Fibroblast of the aortic adventitia (primary cell): ENCODE results near the gene SLC13A1. TPM values are rescaled to one million over a fixed set of nuclear protein-coding genes. Genes with fewer than 3 reads are reported as not detected.

Source experiments
- DNase-seq: peaks from one replicate; pipeline ENCODE4 v3.0.0-alpha.2; 2010; ENCODE audit warnings: low read depth
- H3K4me3 ChIP-seq: 2 replicates; pipeline ENCODE4 v1.5.1; 2011; ENCODE audit warnings: low read depth, mild to moderate bottlenecking, control low read depth, low read length, moderate library complexity
- total RNA-seq: library from RNA; depleted of rRNA; stranded (reverse); fragments of >200 nt; gene quantifications from 2 replicates; pipeline ENCODE4 v1.2.3, GENCODE V29; 2012; ENCODE audit warnings: low replicate concordance
- TF ChIP-seq, protein P1 (sequence below): IDR thresholded peaks from 2 replicates; pipeline ENCODE4 v1.5.1; 2011; ENCODE audit warnings: mild to moderate bottlenecking, low read length, control low read depth, inconsistent platforms; ENCODE audit not compliant: insufficient read depth

SLC13A1 gene
- total RNA-seq, 1 donor = not detected

DNA sequence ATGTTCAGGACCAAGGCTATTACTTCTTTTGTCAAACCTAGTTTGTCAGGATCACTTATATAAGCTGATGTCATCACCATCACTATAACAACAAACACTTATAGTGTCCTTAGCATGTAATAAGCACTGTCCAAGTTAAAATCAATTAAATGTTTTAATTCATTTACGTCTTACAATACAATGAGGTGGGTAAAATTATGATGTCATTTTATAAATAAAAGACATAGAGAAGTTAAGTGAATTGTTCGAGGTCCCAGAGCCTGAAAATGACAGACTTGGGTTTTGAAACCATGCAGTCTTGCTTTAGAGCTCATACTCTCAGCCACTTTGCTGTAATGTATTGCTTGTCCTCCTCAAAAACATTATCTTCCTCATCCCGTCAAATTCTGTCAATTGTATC is 48.3 kb downstream of the SLC13A1 start:
- TF ChIP-seq, protein P1, sequence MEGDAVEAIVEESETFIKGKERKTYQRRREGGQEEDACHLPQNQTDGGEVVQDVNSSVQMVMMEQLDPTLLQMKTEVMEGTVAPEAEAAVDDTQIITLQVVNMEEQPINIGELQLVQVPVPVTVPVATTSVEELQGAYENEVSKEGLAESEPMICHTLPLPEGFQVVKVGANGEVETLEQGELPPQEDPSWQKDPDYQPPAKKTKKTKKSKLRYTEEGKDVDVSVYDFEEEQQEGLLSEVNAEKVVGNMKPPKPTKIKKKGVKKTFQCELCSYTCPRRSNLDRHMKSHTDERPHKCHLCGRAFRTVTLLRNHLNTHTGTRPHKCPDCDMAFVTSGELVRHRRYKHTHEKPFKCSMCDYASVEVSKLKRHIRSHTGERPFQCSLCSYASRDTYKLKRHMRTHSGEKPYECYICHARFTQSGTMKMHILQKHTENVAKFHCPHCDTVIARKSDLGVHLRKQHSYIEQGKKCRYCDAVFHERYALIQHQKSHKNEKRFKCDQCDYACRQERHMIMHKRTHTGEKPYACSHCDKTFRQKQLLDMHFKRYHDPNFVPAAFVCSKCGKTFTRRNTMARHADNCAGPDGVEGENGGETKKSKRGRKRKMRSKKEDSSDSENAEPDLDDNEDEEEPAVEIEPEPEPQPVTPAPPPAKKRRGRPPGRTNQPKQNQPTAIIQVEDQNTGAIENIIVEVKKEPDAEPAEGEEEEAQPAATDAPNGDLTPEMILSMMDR = no peak
- DNase-seq = no peak
- H3K4me3 ChIP-seq = no peak overlapping the region

DNA sequence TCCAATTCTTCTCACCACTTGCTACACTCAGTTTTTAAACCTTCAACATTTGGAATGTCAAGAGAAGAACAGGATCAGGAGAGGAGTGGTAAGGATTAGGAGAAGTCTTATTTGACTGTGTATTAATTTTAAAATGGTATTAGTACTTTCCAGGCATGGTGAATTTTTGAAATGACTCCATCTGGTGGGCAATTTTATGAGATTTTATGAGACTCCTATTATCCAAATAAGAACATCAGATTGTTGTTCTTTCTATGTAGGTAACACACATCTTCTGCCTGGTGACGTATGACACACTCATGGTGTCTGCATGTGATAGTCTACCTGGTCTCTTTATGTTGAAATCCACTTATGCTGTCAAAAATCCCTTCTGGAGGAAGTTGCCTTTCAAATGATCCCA is 51.0 kb downstream of the SLC13A1 start:
- no peak overlapping the region for H3K4me3 ChIP-seq
- DNase-seq = peak; percentile 1
- TF ChIP-seq, protein P1 = no peak

DNA sequence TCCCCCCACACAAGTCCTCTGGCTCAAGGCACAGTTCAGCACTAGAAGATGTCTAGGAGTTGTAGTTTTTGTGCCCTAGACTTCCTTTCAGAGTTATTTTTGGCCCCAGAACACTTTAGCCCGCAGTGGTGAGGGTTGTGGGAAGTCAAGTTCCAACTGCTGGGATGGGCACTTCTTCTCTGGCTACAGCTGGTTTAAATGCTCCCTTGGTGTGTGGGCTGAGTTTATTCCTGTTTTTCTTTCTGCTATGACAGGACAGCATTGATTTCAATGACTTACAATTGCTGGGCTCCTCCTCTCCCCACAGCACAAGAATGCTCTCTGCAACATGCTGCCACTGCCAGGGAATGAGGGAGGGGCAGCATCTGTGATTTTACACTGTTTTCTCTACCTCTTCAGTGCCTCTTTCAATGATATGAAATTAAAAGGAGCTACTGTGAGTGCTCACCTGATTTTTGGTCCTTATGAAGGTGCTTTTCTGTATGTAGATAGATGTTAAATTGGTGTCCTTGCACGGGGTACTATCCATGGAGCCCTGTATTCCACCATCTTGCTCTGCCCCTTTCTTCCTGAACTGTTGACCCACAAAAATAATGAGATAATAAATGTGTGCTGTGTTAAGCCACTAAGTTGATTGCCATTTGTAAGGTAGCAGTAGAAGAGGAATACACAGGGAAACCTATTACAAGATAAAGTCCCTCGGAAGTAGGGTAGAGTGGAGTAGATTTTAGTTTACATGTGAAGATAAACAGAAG is 56.3 kb downstream of the SLC13A1 start:
- H3K4me3 ChIP-seq = no peak overlapping the region
- TF ChIP-seq, protein P1 = no peak
- DNase-seq = no peak

DNA sequence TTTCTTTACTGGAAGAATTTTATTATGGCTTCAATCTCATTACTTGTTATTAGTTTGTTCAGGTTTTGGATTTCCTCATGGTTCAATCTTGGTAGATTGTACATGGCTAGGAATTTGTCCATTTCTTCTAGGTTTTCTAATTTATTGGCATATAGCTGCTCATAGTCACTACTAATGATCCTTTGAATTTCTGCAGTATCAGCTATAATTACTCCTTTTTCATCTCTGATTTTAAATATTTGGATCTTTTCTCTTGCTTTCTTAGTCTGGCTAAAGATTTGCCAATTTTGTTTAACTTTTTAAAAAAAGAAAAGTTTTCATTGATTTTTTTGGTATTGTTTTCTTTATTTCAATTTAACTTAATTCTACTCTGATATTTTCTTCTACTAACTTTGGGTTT is 59.2 kb downstream of the SLC13A1 start:
- TF ChIP-seq, protein P1 = no peak
- no peak overlapping the region for H3K4me3 ChIP-seq
- DNase-seq = no peak

DNA sequence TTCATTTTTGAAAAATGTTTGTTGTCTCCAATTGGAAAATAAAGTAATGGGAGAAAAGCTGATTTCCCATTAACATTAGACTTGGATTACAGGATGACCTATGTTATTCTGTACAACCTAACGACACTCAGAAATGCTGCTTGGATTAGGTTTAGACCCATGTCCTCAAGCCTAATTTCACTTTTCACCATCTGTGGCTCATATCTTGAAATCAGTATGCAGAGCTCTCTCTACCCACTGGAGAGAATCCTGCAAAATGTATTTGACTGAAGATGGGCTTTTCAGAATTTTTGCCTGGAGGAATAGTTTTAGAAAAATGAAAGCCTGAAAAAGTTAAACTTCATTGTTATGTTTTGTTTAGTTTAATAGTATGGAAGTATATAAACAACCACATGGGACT is 63.8 kb downstream of the SLC13A1 start:
- DNase-seq = no peak
- TF ChIP-seq, protein P1 = no peak
- H3K4me3 ChIP-seq = no peak overlapping the region

DNA sequence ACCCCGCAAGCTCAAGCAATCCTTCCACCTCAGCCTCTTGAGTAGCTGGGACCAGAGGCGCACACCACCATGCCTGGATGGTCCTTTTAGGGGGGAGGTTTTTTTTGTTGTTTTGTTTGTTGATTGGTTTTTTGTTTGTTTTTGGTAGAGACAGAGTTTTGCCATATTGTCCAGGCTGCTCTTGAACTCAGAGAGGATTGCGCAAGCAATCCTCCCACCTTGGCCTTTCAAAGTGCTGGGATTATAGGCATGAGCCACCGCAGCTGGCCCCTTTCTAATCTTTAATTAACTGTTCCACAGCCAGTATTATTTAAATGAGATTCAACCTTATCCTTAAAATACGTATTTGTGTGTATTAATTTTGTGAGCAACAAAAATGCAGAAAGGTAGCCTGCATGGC is 65.8 kb downstream of the SLC13A1 start:
- DNase-seq = no peak
- TF ChIP-seq, protein P1 = no peak
- no peak overlapping the region for H3K4me3 ChIP-seq

DNA sequence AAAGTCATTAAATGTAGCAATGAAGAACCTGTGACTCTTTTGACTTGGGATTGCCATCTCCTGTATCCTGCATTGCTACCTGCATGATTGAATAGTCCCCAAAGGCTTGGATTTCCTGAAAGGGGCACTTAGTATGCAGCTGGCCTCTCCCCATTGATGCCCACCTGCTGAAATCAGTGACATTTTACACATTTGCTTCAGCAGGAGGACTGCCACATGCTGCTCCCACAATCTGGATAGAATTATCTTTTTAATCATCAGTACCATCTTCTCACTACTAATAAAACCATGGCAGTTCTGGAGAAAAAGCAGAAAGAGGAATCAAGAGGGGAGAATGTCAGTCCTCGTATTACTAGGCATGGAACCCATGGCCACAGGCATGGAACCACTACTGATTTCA is 67.8 kb downstream of the SLC13A1 start:
- no peak overlapping the region for H3K4me3 ChIP-seq
- DNase-seq = no peak
- TF ChIP-seq, protein P1 = no peak
